Measurements from ENCODE around the gene IPO4. TPM values are rescaled to one million over a fixed set of nuclear protein-coding genes. Genes with fewer than 3 reads are reported as not detected.

The IPO4 gene
- polyA plus RNA-seq, 1 donor (not counting 4 experiments of a cell fraction or from before 2014, with no cell fraction given) = 18.6 TPM

DNA sequence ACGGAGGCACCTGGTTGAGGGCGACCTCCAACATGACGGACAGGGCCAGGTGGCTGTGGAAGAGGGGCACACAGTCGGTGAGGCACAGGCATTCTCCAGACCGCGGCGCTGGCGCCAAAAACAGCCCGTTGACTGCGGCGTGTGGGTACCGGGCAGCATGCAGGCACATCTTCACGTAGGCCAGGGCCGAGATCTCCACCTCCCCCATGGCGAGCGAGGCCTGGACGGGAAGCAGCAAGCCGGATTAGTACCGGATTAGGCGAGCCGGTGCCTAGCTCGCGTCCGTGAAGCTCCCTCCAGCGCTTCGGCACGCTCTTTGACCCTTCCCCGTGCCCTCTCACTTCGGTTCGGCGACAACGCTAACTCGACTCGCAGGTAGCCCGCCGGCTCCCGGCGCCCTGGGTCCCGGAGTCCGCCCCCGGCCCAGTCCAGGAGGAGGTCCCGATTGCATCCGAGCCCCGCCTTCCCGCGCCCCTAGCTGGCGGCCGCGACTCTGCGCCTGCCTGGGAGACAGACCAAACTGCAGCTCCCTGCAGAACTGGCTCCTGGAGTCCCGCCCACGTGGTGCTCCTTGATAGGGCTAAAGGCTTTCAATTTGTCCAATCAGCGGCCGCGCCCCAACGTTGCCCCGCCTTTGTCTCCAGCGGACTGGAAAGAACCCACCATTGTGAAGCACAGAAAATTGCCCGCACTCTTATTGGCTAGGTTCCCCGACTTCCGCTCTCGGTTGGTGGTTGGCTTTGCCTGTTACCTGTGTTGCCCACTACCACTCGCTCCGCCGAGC is 47.3 kb downstream of the IPO4 start, which contains the start of gene EMC9:
TSS of gene EMC9 (minus strand) at position 495 of the 784 bp plus-strand sequence. CDS start at position 208, 287 bp downstream.
- DNase-seq (ENCODE audit: low read depth, low spot score) (peak; percentile 97), FAIRE-seq (no peak)
- no peaks in the 10 kb centered on the region for H3K9me3 ChIP-seq (ENCODE audit: control insufficient read depth, low read depth, low read length)
- peaks cover 17 to 30% of the 10 kb centered on the region in 2 experiments for H3K36me3 ChIP-seq (ENCODE audit: control insufficient read depth in 2 of 2, extremely low read depth in 1 of 2, insufficient read depth in 2 of 2, low read length in 2 of 2)
- peak within 1 kb of the TSS; percentile 83 for H3K9ac ChIP-seq (ENCODE audit: control insufficient read depth, extremely low read depth, insufficient read depth, low read length)
- peak within 1 kb of the TSS; percentile 66 for H3K27ac ChIP-seq (ENCODE audit: control insufficient read depth, insufficient read depth, low read length)
- dilution Hi-C loops (cut with MboI; ENCODE audit: extremely low pct_ligation_motif_present, low sequenced_read_pairs) = no loop called here
- H4K20me1 ChIP-seq (ENCODE audit: control insufficient read depth, extremely low read depth, insufficient read depth, low read length) = no peaks in the 10 kb centered on the region
- H3K9me1 ChIP-seq (ENCODE audit: control insufficient read depth, extremely low read depth, insufficient read depth, low read length) = peaks cover 4% of the 10 kb centered on the region
- no peaks in the 10 kb centered on the region for H3K27me3 ChIP-seq (ENCODE audit: control insufficient read depth, extremely low read depth, insufficient read depth, low read length)
- peaks cover 53% of the 10 kb centered on the region for H3K79me2 ChIP-seq (ENCODE audit: control insufficient read depth, insufficient read depth, low read length)
- no peak for TF ChIP-seq EZH2 (IDR thresholded peaks at IDR 0.05; ENCODE audit: low read length)
- TF ChIP-seq, protein P1, sequence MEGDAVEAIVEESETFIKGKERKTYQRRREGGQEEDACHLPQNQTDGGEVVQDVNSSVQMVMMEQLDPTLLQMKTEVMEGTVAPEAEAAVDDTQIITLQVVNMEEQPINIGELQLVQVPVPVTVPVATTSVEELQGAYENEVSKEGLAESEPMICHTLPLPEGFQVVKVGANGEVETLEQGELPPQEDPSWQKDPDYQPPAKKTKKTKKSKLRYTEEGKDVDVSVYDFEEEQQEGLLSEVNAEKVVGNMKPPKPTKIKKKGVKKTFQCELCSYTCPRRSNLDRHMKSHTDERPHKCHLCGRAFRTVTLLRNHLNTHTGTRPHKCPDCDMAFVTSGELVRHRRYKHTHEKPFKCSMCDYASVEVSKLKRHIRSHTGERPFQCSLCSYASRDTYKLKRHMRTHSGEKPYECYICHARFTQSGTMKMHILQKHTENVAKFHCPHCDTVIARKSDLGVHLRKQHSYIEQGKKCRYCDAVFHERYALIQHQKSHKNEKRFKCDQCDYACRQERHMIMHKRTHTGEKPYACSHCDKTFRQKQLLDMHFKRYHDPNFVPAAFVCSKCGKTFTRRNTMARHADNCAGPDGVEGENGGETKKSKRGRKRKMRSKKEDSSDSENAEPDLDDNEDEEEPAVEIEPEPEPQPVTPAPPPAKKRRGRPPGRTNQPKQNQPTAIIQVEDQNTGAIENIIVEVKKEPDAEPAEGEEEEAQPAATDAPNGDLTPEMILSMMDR (optimal IDR thresholded peaks at IDR 0.05 in 1 of 3, IDR thresholded peaks at IDR 0.05 in 1 of 3, conservative IDR thresholded peaks at IDR 0.05 in 1 of 3; ENCODE audit: extremely low read depth in 1 of 3, insufficient read depth in 2 of 3, low read length in 3 of 3) = peak; percentile 4 to 62 (median 25)
- H3K4me2 ChIP-seq (ENCODE audit: control insufficient read depth, extremely low read depth, insufficient read depth, low read depth, low read length) = peak within 1 kb of the TSS; percentile 93
- H3K4me3 ChIP-seq (ENCODE audit: control insufficient read depth in 2 of 3, extremely low read depth in 1 of 3, insufficient read depth in 2 of 3, low read depth in 1 of 3, low read length in 3 of 3) = peak within 1 kb of the TSS; percentile 78 to 92 (median 83)
- H2AFZ ChIP-seq (ENCODE audit: control insufficient read depth, low read length) = peak within 1 kb of the TSS; percentile 88
- peaks cover 29% of the 10 kb centered on the region for H3K4me1 ChIP-seq (ENCODE audit: control insufficient read depth, extremely low read depth, insufficient read depth, low read length)

DNA sequence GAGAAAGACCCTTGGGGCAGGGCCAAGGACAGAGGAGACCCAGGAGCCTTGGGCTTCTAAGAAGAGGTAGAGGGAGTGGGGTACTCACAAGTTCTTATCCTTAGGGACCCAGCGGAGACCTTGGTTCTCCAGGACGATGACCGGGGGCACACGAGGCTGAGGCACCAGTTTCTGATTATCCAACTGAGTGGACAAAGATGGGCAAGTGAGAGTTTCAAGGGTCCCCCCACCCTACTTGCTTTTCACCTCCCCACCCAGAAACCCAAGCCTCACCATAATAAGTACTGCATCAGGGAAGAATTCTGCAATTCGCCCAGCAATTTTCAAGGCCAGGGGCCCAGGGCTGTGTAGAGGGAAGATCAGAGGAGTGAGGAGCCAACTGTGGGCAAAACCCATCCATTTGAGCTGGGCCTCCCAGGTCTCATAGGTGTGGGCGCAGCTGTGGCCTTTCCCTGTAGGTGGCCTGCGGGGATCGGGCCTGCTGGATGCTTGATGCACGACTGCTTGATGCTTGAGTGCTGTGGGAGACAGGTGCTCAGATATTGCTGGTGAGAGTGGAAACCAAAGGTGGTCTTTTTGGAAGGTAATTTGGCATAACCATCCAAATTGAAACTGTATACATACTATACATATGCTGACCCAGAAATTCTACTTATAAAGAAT is 49.2 kb downstream of the IPO4 start:
- Histone ChIP-seq H2AFZ (ENCODE audit: control insufficient read depth, low read length) (no peak overlapping the region), H3K79me2 (ENCODE audit: control insufficient read depth, insufficient read depth, low read length) (peaks cover 39% of the 10 kb centered on the region), H4K20me1 (ENCODE audit: control insufficient read depth, extremely low read depth, insufficient read depth, low read length) (no peaks in the 10 kb centered on the region), H3K4me2 (ENCODE audit: control insufficient read depth, extremely low read depth, insufficient read depth, low read depth, low read length) (peak overlapping the region; percentile 25), H3K4me1 (ENCODE audit: control insufficient read depth, extremely low read depth, insufficient read depth, low read length) (peaks cover 28% of the 10 kb centered on the region), H3K9me1 (ENCODE audit: control insufficient read depth, extremely low read depth, insufficient read depth, low read length) (peaks cover 4% of the 10 kb centered on the region), H3K27me3 (ENCODE audit: control insufficient read depth, extremely low read depth, insufficient read depth, low read length) (no peaks in the 10 kb centered on the region), H3K9me3 (ENCODE audit: control insufficient read depth, low read depth, low read length) (no peaks in the 10 kb centered on the region), H3K4me3 (ENCODE audit: control insufficient read depth in 2 of 3, extremely low read depth in 1 of 3, insufficient read depth in 2 of 3, low read depth in 1 of 3, low read length in 3 of 3) (peak overlapping the region in 1 of 3 experiments; percentile 5), H3K36me3 (ENCODE audit: control insufficient read depth in 2 of 2, extremely low read depth in 1 of 2, insufficient read depth in 2 of 2, low read length in 2 of 2) (peaks cover 17 to 28% of the 10 kb centered on the region in 2 experiments), H3K9ac (ENCODE audit: control insufficient read depth, extremely low read depth, insufficient read depth, low read length) (no peak overlapping the region), H3K27ac (ENCODE audit: control insufficient read depth, insufficient read depth, low read length) (no peak overlapping the region)
- DNase-seq (ENCODE audit: low read depth, low spot score) (no peak), FAIRE-seq (no peak)
- dilution Hi-C loops (cut with MboI; ENCODE audit: extremely low pct_ligation_motif_present, low sequenced_read_pairs) = no loop called here
- no peak for TF ChIP-seq EZH2 (IDR thresholded peaks at IDR 0.05; ENCODE audit: low read length)
- TF ChIP-seq, protein P1 (optimal IDR thresholded peaks at IDR 0.05 in 1 of 3, IDR thresholded peaks at IDR 0.05 in 1 of 3, conservative IDR thresholded peaks at IDR 0.05 in 1 of 3; ENCODE audit: extremely low read depth in 1 of 3, insufficient read depth in 2 of 3, low read length in 3 of 3) = peak in 1 of 3 experiments; percentile 5

Data from keratinocyte (primary cell).